K562 treated with DMSO at 1 percent for 48 hours (cell line): ENCODE results near the gene MRGPRX3. TPM values are rescaled to one million over a fixed set of nuclear protein-coding genes. Genes with fewer than 3 reads are reported as not detected.

Experiments
- total RNA-seq: library from RNA; unstranded; fragments of 300-600 nt; gene quantifications from 2 replicates; pipeline ENCODE4 v1.2.3, GENCODE V29; 2022; ENCODE audit warnings: low replicate concordance; ENCODE audit errors: extremely low read depth

MRGPRX3 gene
- total RNA-seq: not detected in 2 replicates

DNA sequence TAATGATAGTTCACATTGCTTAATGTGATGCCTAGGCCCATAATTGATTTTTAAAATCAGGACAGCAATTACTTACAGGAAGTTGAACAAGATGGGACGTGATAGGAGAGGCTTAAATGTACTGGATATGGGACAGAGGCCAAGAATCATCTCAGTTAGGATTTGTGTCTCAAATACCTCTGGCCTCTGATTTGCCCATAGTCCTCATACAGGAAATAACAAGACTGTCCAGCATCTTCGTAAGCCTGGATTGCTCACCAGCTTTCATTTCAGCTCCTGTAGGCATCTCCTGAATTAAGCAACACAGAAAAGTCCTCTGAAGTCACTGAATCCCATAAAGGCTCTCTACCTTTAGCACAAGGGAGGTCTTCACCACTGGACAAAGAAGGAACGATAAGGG is at the start of gene MRGPRX3:
MRGPRX3 (plus strand) TSS at position 231 of the 400 bp plus-strand sequence. CDS start 4,632 bp downstream, outside the sequence.

DNA sequence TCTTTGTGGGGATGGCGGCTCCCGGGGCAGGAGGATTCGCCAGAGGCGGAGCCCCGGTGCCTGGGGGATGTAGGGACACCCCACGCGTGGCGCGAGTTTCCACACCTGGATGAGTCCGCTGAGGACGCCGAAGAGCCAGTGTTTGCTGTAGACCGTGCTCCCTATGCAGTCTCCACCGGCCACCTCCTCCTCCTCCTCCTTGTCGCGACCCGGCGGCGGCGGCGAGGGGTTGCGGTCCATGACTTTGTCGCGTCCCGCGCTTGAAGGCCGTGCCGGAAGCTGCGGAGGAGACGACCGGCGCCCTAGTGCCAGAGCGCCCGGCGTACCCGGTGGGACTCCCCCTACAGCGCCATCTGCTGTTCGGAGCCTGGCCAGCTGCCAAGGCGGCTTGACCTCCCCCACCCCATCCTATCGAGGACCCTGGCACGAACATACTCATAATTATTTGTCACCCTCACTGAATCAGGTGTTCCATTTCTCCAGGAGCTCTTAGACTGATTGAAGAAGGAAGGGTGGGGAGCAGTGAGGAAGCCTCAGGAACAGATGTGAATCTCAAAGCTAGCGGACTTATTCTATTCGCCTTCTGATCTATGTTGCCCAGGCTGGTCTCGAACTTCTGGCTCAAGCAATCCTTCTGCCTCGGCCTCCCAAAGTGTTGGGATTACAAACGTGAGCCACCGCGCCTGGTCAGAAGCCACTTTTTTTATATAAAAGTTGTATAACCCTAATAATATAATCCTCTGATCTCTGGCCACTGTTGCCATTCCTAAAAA is 26.4 kb upstream of the MRGPRX3 start, which contains the start of gene SAAL1:
SAAL1 (minus strand) TSS at position 281 of the 773 bp plus-strand sequence; CDS start at position 240, 41 bp downstream.

DNA sequence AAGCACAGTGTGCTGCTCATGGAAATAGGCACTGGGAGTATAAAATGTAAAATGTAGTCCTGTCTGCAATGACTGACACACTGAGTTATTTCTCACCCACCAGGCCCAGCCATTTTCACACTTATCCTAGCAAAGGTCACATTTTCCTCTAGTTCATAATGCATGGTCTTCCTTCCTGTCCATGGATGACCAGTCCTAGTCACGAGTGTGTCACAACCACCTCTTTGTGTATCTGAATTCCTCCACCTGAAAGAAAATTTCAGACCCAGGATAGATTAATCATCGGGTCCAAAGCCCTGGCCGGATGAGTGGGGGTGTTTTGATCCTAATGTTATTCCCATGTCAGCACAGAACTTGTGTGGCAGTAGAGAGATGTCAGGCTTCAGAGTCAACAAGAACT is 40.3 kb downstream of the MRGPRX3 start, which contains the start of gene MRGPRX4:
MRGPRX4 (plus strand) TSS at position 172 of the 400 bp plus-strand sequence. CDS start 420 bp downstream, outside the sequence.

Other genes starting within 250 kb of the MRGPRX3 start
- not detected in 2 replicates for gene SERGEF, start 119.5 kb upstream of the MRGPRX3 start, total RNA-seq
- not detected in 2 replicates for gene TPH1, start 86.3 kb upstream of the MRGPRX3 start, total RNA-seq
- gene SAAL1, start 26.5 kb upstream of the MRGPRX3 start, total RNA-seq: not detected in 2 replicates
- not detected in 2 replicates for gene MRGPRX4, start 40.3 kb downstream of the MRGPRX3 start, total RNA-seq
- gene SAA4, start 104.2 kb downstream of the MRGPRX3 start, total RNA-seq: not detected in 2 replicates
- not detected in 2 replicates for gene SAA2, start 116.1 kb downstream of the MRGPRX3 start, total RNA-seq
- gene SAA1, start 133.7 kb downstream of the MRGPRX3 start, total RNA-seq: not detected in 2 replicates
- not detected in 2 replicates for gene HPS5, start 189.6 kb downstream of the MRGPRX3 start, total RNA-seq
- gene GTF2H1, start 190.0 kb downstream of the MRGPRX3 start, total RNA-seq: not detected in 2 replicates